Posterior vena cava (tissue), 2 donors: ENCODE results near the gene IFNA14. TPM values are rescaled to one million over a fixed set of nuclear protein-coding genes. Genes with fewer than 3 reads are reported as not detected.
A peak's percentile ranks its signal among the peaks of the same experiment; 100 is the strongest.
"Not testable (repeated sequence)": the region's sequence is repeated elsewhere in the genome, so short reads cannot be mapped to it uniquely, and the experiment has no call there.

Experiments used
- DNase-seq: peaks from one replicate; pipeline ENCODE4 v3.0.0-alpha.2; 2020; ENCODE audit warnings: low spot score
- intact Hi-C, 2 donors: fragments of 100-400 bp; cut with DNase I; formaldehyde crosslinking; loops; one replicate each; pipeline versions ENCODE4 v1.14.1 to v1.14.2; 2022 to 2023
- total RNA-seq, 2 donors: library from RNA; stranded (reverse); fragmentation: NEBNext Ultra II Directional; extraction: Animal tissue kit (Norgen Biotek cat#: 25700); gene quantifications; one replicate each; pipeline ENCODE4 v1.2.1, GENCODE V29; 2021
- donor health status: DM: yes; HTN: yes; CAD: no.
- donor health status: DM: yes; HTN: yes; CAD: no.

Gene IFNA14
- total RNA-seq, 2 donors from 2014 or later: not detected

DNA sequence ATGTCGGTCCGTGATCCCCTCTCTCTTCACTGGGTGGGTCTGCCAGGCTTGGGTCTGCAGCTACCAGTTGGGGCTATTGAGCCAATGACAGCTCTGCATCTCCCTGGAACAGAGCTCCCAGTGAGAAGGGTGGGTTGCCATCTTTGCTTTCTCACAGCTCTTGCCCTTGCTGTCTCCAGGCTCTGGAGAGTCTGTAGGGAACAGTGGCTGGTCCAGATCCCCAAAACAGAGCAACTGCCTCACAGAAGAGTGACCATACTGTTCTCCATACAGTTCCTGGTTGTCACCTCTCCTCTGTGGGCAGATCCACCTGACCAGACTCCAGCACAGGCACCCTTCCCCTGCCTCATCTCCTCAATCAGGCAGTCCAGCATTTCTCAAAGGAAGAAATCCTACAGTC is 6.5 kb downstream of the IFNA14 start:
- no peak for DNase-seq
- intact Hi-C loops: loop anchor here in 1 of 2 donors (2.0 kb wide), 1 partner anchor 76 kb away; no protein-coding TSS in a partner anchor

DNA sequence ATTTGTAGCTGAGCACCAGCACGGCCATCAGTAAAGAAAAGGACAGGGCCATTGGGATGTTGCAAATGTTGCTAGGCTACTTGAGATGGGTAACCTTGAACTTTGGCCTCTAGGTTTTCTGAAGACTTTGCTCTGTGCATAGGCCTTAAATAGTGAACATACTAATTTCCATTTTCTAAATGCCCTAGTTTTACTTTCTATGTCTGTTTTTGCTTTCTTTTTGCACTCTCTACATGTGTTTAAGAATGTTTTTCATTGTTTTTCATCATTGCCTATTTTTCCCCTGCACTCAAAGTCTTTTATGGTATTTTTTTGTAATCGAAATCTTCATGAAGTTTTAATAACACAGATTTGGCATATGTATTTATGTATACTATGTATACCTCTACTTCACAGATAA is 11.7 kb downstream of the IFNA14 start, which contains the start of gene IFNA17:
Gene IFNA17, minus strand, starts transcription at position 101 of the 400 bp plus-strand sequence. Its CDS starts 49 bp downstream, at position 52.
- intact Hi-C loops: no loop called here
- DNase-seq: no peak

GRCh38 chr9:21217211-21217610 is 22.6 kb downstream of the IFNA14 start, which contains the start of gene IFNA16:
TSS of gene IFNA16 (minus strand) at chr9:21217311. CDS start at chr9:21217305, 6 bp downstream.
- DNase-seq, intact Hi-C loops: not testable (repeated sequence)

DNA sequence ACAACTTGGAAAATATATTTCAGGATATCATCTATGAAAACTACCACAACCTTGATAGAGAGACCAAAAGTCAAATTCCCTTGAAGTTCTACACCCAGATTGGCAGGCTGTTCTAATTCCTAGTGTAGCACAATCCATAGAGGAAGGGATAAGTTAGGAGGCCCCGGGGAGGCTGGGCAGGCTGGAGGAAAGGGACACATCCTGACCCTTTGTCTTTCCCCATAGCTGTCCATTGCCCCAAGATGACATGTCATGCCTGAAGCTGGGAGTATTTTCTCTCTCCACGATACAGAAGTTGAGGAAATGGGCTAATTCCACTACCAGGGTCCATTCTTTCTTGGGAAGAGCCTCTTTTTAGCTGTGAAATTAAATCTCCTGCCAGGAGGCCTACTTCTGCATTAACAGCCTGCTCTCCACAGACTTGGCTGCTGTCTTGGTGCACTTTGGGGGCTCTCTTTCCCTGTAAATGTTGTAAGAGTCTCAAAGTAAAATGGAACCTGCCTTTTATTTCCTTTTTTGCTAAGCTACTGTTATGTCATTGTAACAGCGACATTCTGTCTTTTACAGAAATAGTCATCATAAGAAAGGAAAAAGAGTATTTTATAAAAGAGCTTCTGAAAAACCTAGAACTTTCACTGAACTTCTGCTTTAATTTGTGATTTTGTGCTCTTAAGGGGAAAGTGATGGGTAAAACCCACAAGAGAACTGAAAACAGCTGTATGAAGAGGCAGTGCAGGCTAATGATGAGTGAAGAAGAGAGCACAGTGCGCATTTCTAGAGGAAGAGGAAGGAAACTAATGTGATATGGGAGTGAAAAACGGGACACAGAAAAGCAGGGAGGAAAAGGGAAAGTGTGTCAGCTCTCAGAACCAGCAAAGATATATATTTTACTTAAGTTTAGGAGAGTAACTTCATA is 26.1 kb downstream of the IFNA14 start:
- intact Hi-C loops, DNase-seq: not testable (repeated sequence)

GRCh38 chr9:21212160-21212559 is 27.6 kb downstream of the IFNA14 start:
- DNase-seq: peak; percentile 46
- intact Hi-C loops: not testable (repeated sequence)

GRCh38 chr9:21210782-21211181 is 29.0 kb downstream of the IFNA14 start:
- intact Hi-C loops: not testable (repeated sequence)
- peak; percentile 52 for DNase-seq

DNA sequence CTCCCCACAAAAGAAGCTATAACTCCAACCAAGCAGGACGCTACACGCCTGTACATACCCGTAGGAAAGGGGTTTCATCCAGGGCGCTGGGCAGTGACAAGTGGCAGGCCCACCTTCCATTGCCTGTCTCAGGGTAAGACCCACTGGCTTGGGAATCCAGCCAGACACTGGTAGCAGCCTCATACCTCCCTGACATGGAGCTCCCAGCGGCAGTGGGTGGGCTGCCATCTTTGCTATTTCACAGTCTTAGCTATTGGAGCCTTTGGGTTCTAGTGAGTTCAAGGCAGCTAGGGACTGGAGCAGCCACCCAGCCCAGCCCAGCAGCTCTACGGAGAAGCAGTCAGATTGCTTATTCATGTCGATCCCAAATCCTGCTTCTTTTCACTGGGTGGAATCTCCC is 29.5 kb downstream of the IFNA14 start:
- peak; percentile 42 for DNase-seq
- intact Hi-C loops: no loop called here

GRCh38 chr9:21207043-21207442 is 32.8 kb downstream of the IFNA14 start, which contains the start of gene IFNA10:
TSS of gene IFNA10 (minus strand) at chr9:21207143. CDS start at chr9:21207097, 46 bp downstream.
- intact Hi-C loops, DNase-seq: not testable (repeated sequence)

DNA sequence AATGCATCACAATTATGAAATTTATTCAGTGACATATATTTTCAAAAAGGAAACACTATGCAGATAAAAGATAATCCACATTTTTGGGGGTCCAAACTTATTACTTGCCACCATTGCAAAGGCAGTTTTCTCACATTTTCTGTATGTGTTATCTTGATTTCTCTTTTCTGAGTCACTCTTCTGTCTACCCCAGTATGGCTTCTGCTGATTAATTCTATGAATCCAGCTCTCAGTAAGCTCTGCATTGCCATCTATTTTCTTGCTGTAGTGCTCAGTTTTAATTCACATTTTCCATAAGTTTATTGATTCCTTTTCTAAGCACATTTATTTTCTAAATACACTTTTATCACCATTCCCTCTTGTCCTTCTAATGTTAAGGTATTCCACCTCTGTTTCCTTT is 34.6 kb downstream of the IFNA14 start:
- DNase-seq: no peak
- intact Hi-C loops: no loop called here

DNA sequence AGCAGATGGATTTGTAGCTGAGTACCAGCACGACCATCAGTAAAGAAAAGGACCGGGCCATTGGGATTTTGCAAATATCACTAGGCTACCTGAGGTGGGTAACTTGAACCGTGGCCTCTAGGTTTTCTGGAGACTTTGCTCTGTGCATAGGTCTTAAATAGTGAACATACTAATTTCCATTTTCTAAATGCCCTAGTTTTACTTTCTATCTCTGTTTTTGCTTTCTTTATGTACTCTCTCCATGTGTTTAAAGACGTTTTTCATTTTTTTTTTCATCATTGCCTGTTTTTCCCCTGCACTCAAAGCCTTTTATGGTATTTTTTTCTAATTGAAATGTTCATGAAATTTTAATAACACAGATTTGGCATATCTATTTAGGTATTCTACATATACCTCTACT is 37.7 kb downstream of the IFNA14 start, which contains the start of gene IFNA7:
Gene IFNA7, minus strand, starts transcription at position 101 of the 400 bp plus-strand sequence. Its CDS starts 40 bp downstream, at position 61.
- DNase-seq, intact Hi-C loops: not testable (repeated sequence)

- intact Hi-C loops, DNase-seq: not testable (repeated sequence)
Observed at GRCh38 chr9:21194867-21195776, 44.7 kb downstream of the IFNA14 start.

Other genes with a start within 250 kb of the IFNA14 start
- gene HACD4, start 208.4 kb downstream of the IFNA14 start, total RNA-seq: 1 to 10 TPM; 1.6 to 2.1 TPM
- not detected for gene IFNB1, start 162.1 kb downstream of the IFNA14 start, total RNA-seq
- not detected for gene IFNW1, start 98.2 kb downstream of the IFNA14 start, total RNA-seq
- gene IFNA21, start 73.3 kb downstream of the IFNA14 start, total RNA-seq: not detected
- gene IFNA4, start 52.4 kb downstream of the IFNA14 start, total RNA-seq: not detected
- not detected for gene IFNA7, start 37.8 kb downstream of the IFNA14 start, total RNA-seq
- gene IFNA10, start 32.9 kb downstream of the IFNA14 start, total RNA-seq: not detected
- gene IFNA16, start 22.7 kb downstream of the IFNA14 start, total RNA-seq: not detected
- gene IFNA17, start 11.8 kb downstream of the IFNA14 start, total RNA-seq: not detected
- gene IFNA5, start 65.3 kb upstream of the IFNA14 start, total RNA-seq: not detected
- gene KLHL9, start 95.4 kb upstream of the IFNA14 start, total RNA-seq: 10 to 100 TPM; 21.9 to 24.2 TPM
- gene IFNA6, start 110.9 kb upstream of the IFNA14 start, total RNA-seq: not detected
- not detected for gene IFNA13, start 128.1 kb upstream of the IFNA14 start, total RNA-seq
- gene IFNA2, start 145.4 kb upstream of the IFNA14 start, total RNA-seq: not detected
- gene IFNA8, start 169.1 kb upstream of the IFNA14 start, total RNA-seq: not detected
- gene IFNA1, start 200.4 kb upstream of the IFNA14 start, total RNA-seq: not detected
- not detected for gene IFNE, start 242.3 kb upstream of the IFNA14 start, total RNA-seq